Lower lobe of right lung (tissue), 2 donors: Measurements from ENCODE around the gene TBC1D2. TPM values are rescaled to one million over a fixed set of nuclear protein-coding genes. Genes with fewer than 3 reads are reported as not detected.

Experiments
- ATAC-seq, 2 donors: fragments of 200-7000 bp; cut with Tn5 transposase; one replicate each; pipeline ENCODE4 v1.9.1; 2020 to 2022; ENCODE audit warnings: mild to moderate bottlenecking in 2 of 2, moderate library complexity in 2 of 2
- DNase-seq: peaks from one replicate; pipeline ENCODE4 v3.0.0-alpha.2; 2020
- H3K27ac ChIP-seq: fragments of 200-600 bp; one replicate; pipeline ENCODE4 v1.8.0; 2022
- H3K27me3 ChIP-seq: fragments of 200-600 bp; one replicate; pipeline ENCODE4 v1.8.0; 2022; ENCODE audit warnings: low read depth
- H3K36me3 ChIP-seq: fragments of 200-600 bp; one replicate; pipeline ENCODE4 v1.8.0; 2022; ENCODE audit warnings: mild to moderate bottlenecking
- H3K4me1 ChIP-seq: fragments of 200-600 bp; one replicate; pipeline ENCODE4 v1.8.0; 2022
- H3K4me3 ChIP-seq: fragments of 200-600 bp; one replicate; pipeline ENCODE4 v1.8.0; 2022; ENCODE audit warnings: mild to moderate bottlenecking
- H3K9me3 ChIP-seq: fragments of 200-600 bp; one replicate; pipeline ENCODE4 v1.8.0; 2022
- CTCF ChIP-seq: fragments of 200-600 bp; IDR thresholded peaks from one replicate; pipeline ENCODE4 v1.8.0; 2022; ENCODE audit warnings: antibody characterized with exemption, mild to moderate bottlenecking
- intact Hi-C: fragments of 100-400 bp; cut with DNase I; formaldehyde crosslinking; loops from one replicate; pipeline ENCODE4 v1.11.0; 2022
- total RNA-seq: library from RNA; stranded (reverse); fragmentation: NEBNext Ultra II Directional; extraction: Animal tissue kit (Norgen Biotek cat#: 25700); gene quantifications from one replicate; pipeline ENCODE4 v1.2.1, GENCODE V29; 2021
- donor health status: DM: no; HTN: yes; CAD: no; lungs with severe emphysema.

Gene TBC1D2
- total RNA-seq, 1 donor from 2014 or later = 64.3 TPM

DNA sequence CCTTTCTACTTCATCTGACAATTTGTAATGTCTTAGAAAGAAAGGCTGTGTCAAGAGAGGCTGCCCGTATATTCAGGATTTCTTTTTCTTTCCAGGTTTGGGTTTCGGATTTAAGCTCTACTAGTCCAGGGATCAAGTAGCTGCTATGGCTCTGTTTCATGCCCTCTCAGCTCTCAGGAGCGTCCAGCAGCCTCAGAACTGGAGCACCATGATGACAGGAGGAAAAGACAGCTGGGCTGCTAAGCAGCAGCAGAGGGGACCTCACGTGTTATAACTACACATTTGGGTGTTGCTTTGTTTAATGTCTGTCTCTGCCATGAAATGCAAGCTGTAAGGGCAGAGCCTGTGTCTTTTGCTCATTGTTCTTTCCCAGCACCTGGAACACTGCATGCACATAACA lies 28.5 kb downstream of the TBC1D2 start:
- peaks cover 23% of the 10 kb centered on the region for H3K4me1 ChIP-seq

DNA sequence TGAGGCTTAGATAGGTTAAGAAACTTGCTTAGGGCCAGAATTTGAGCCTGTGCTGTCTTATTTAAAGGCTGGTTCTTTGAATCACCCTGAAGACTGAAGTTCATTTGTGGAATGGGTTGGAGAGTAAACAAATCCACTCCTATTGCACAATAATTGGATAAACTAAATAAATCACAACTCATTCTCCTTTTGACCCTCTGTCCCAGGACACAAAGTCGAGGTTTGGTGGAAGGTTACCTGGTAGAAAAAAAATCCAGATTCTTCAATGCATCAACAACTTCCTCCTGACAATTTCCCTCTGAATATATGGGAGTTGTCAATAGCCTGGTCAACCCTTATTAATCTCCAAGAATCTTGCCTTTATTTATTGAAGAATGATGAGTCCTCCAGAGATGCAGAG lies 28.9 kb downstream of the TBC1D2 start:
- Histone ChIP-seq H3K36me3 (peaks cover 87% of the 10 kb centered on the region), H3K4me1 (peaks cover 23% of the 10 kb centered on the region), H3K27ac (no peak overlapping the region), H3K4me3 (no peak overlapping the region), H3K9me3 (no peaks in the 10 kb centered on the region), H3K27me3 (no peaks in the 10 kb centered on the region)
- intact Hi-C loops = no loop called here
- ATAC-seq = no peak
- TF ChIP-seq CTCF = no peak
- no peak for DNase-seq

More for the DNA sequence above, 28.5 kb downstream of the TBC1D2 start:
- intact Hi-C loops = no loop called here
- TF ChIP-seq CTCF = no peak
- Histone ChIP-seq H3K36me3 (peaks cover 87% of the 10 kb centered on the region), H3K27ac (no peak overlapping the region), H3K27me3 (no peaks in the 10 kb centered on the region), H3K9me3 (no peaks in the 10 kb centered on the region), H3K4me3 (no peak overlapping the region)
- DNase-seq (no peak), ATAC-seq (no peak)

GRCh38 chr9:98225015-98225442 lies 30.4 kb downstream of the TBC1D2 start:
- Histone ChIP-seq H3K4me3 (no peak overlapping the region), H3K9me3 (no peaks in the 10 kb centered on the region), H3K36me3 (peaks cover 88% of the 10 kb centered on the region), H3K27ac (no peak overlapping the region), H3K27me3 (no peaks in the 10 kb centered on the region), H3K4me1 (peaks cover 23% of the 10 kb centered on the region)
- intact Hi-C loops = no loop called here
- TF ChIP-seq CTCF = no peak
- no peak for DNase-seq
- no peak for ATAC-seq

GRCh38 chr9:98222885-98223691 lies 32.4 kb downstream of the TBC1D2 start:
- DNase-seq = no peak
- Histone ChIP-seq H3K27me3 (no peaks in the 10 kb centered on the region), H3K4me1 (peaks cover 27% of the 10 kb centered on the region), H3K9me3 (no peaks in the 10 kb centered on the region), H3K27ac (peak overlapping the region; percentile 49), H3K4me3 (no peak overlapping the region), H3K36me3 (peaks cover 86% of the 10 kb centered on the region)
- intact Hi-C loops = no loop called here
- TF ChIP-seq CTCF = no peak
- peak; percentile 47 for ATAC-seq

GRCh38 chr9:98220911-98221310 lies 34.5 kb downstream of the TBC1D2 start:
- Histone ChIP-seq H3K36me3 (peaks cover 86% of the 10 kb centered on the region), H3K4me1 (peaks cover 17% of the 10 kb centered on the region), H3K27ac (no peak overlapping the region), H3K4me3 (no peak overlapping the region), H3K9me3 (no peaks in the 10 kb centered on the region), H3K27me3 (no peaks in the 10 kb centered on the region)
- DNase-seq (no peak), ATAC-seq (no peak)
- TF ChIP-seq CTCF = no peak
- intact Hi-C loops = no loop called here
